H1 (cell line): ENCODE results near the gene ZBTB9. TPM values are rescaled to one million over a fixed set of nuclear protein-coding genes. Genes with fewer than 3 reads are reported as not detected.

Source experiments
- CTCF ChIA-PET: fragments of 300-600 bp; sonication (Branson Sonifier 250); formaldehyde crosslinking; loops from one replicate; lab custom pipeline; 2021; ENCODE audit not compliant: partially characterized antibody; lab: Charles Lee
- POLR2A ChIA-PET: fragments of 300-600 bp; sonication (Branson Sonifier 250); formaldehyde crosslinking; loops from one replicate; lab custom pipeline; 2021; ENCODE audit warnings: inconsistent platforms; ENCODE audit not compliant: partially characterized antibody; lab: Charles Lee
- DNase-seq, 2 experiments: peaks; one replicate each; pipeline versions ENCODE4 v3.0.0 to v3.0.0-alpha.2; 2010 to 2022; ENCODE audit warnings: low spot score in 2 of 2, low read depth in 1 of 2, mixed read lengths in 1 of 2
- FAIRE-seq: peaks from 2 replicates; lab custom pipeline; 2011; peaks lifted over from hg19 to GRCh38; lab: Jason Lieb, UNC
- H2AFZ ChIP-seq: 2 replicates; pipeline ENCODE4 v1.8.1; 2012; ENCODE audit warnings: low read length, inconsistent platforms
- H2AK5ac ChIP-seq: 2 replicates; pipeline ENCODE4 v1.6.1; 2013; ENCODE audit warnings: low read depth, low read length
- H2BK120ac ChIP-seq: replicated peaks from 2 replicates; pipeline ENCODE3; 2013; ENCODE audit warnings: low read depth, low read length, inconsistent platforms
- H2BK12ac ChIP-seq: 2 replicates; pipeline ENCODE4 v1.6.1; 2013; ENCODE audit warnings: low read depth, low read length
- H2BK15ac ChIP-seq: 2 replicates; pipeline ENCODE4 v1.6.1; 2013; ENCODE audit warnings: low read length
- H2BK20ac ChIP-seq: 2 replicates; pipeline ENCODE4 v1.6.1; 2013; ENCODE audit warnings: low read length
- H2BK5ac ChIP-seq: 2 replicates; pipeline ENCODE4 v1.6.1; 2013; ENCODE audit warnings: low read depth, low read length
- H3K14ac ChIP-seq: 2 replicates; pipeline ENCODE4 v1.6.1; 2013; ENCODE audit warnings: inconsistent platforms; ENCODE audit not compliant: insufficient read length
- H3K18ac ChIP-seq: 2 replicates; pipeline ENCODE4 v1.6.1; 2013; ENCODE audit warnings: low read length; ENCODE audit errors: extremely low read depth
- H3K23ac ChIP-seq: 2 replicates; pipeline ENCODE4 v1.6.1; 2013; ENCODE audit warnings: inconsistent platforms; ENCODE audit not compliant: insufficient read length
- H3K23me2 ChIP-seq: 2 replicates; pipeline ENCODE4 v1.6.1; 2013; ENCODE audit warnings: low read depth, low read length
- H3K27ac ChIP-seq: 2 replicates; pipeline ENCODE4 v1.6.1; 2011; ENCODE audit warnings: low read depth, low read length, inconsistent platforms
- H3K27me3 ChIP-seq, 4 experiments: replicated peaks in 1 of 4; 1 replicate in 1 of 4; 2 replicates in 3 of 4; pipeline versions ENCODE4 v1.6.1 to v1.8.1; 2011 to 2013; ENCODE audit warnings: low read length in 3 of 4, mild to moderate bottlenecking in 3 of 4, inconsistent platforms in 2 of 4, mixed read lengths in 2 of 4, moderate library complexity in 1 of 4; ENCODE audit not compliant: control insufficient read depth in 3 of 4, insufficient read depth in 3 of 4; ENCODE audit errors: extremely low read depth in 1 of 4
- H3K36me3 ChIP-seq, 4 experiments: 2 replicates each; pipeline versions ENCODE4 v1.6.1 to v1.8.1; 2011 to 2013; ENCODE audit warnings: mild to moderate bottlenecking in 4 of 4, low read length in 3 of 4, moderate library complexity in 2 of 4, control low read depth in 1 of 4, inconsistent platforms in 1 of 4; ENCODE audit not compliant: insufficient read depth in 4 of 4, control insufficient read depth in 2 of 4
- H3K4ac ChIP-seq: replicated peaks from 2 replicates; pipeline ENCODE3; 2013; ENCODE audit warnings: low read length, low read depth, mixed read lengths, inconsistent platforms; ENCODE audit not compliant: insufficient read length
- H3K4me1 ChIP-seq, 4 experiments: replicated peaks in 1 of 4; 1 replicate in 1 of 4; 2 replicates in 3 of 4; pipeline versions ENCODE4 v1.6.1 to v1.8.1; 2011 to 2013; ENCODE audit warnings: low read length in 3 of 4, inconsistent platforms in 2 of 4, mixed read lengths in 1 of 4; ENCODE audit not compliant: insufficient read depth in 4 of 4, control insufficient read depth in 3 of 4
- H3K4me2 ChIP-seq, 2 experiments: 2 replicates each; pipeline versions ENCODE4 v1.6.1 to v1.8.1; 2011 to 2013; ENCODE audit warnings: low read depth in 2 of 2, low read length in 2 of 2, control low read depth in 1 of 2, inconsistent platforms in 1 of 2, mild to moderate bottlenecking in 1 of 2; ENCODE audit not compliant: insufficient read depth in 1 of 2
- H3K4me3 ChIP-seq, 4 experiments: fragments of 200-600, 300-600 bp in 1 of 4; sonication (generic), shearing (Covaris generic), sonication (Bioruptor Twin) in 1 of 4; 2 replicates each; pipeline versions ENCODE4 v1.5.1 to v1.8.1; 2011 to 2016; ENCODE audit warnings: low read length in 4 of 4, low read depth in 3 of 4, control low read depth in 2 of 4, inconsistent platforms in 2 of 4, mild to moderate bottlenecking in 2 of 4, mixed read lengths in 1 of 4, moderate library complexity in 1 of 4; ENCODE audit not compliant: insufficient read depth in 2 of 4; ENCODE audit errors: extremely low read depth in 1 of 4
- H3K56ac ChIP-seq: replicated peaks from 2 replicates; pipeline ENCODE3; 2013; ENCODE audit warnings: low read depth, mild to moderate bottlenecking, mixed read lengths, low read length, inconsistent platforms; ENCODE audit not compliant: insufficient read length
- H3K79me1 ChIP-seq: 2 replicates; pipeline ENCODE4 v1.6.1; 2013; ENCODE audit warnings: low read depth, low read length, control low read depth
- H3K79me2 ChIP-seq, 2 experiments: 2 replicates each; pipeline versions ENCODE4 v1.6.1 to v1.8.1; 2012 to 2013; ENCODE audit warnings: low read length in 2 of 2, mild to moderate bottlenecking in 2 of 2, inconsistent platforms in 1 of 2; ENCODE audit not compliant: insufficient read depth in 2 of 2, control insufficient read depth in 1 of 2
- H3K9ac ChIP-seq, 4 experiments: replicated peaks in 1 of 4; 1 replicate in 1 of 4; 2 replicates in 3 of 4; pipeline versions ENCODE4 v1.6.1 to v1.8.1; 2011 to 2013; ENCODE audit warnings: low read depth in 3 of 4, low read length in 3 of 4, control low read depth in 2 of 4, mild to moderate bottlenecking in 2 of 4, moderate library complexity in 2 of 4, inconsistent platforms in 1 of 4; ENCODE audit errors: extremely low read depth in 1 of 4
- H3K9me3 ChIP-seq, 2 experiments: 2 replicates each; pipeline versions ENCODE4 v1.6.1 to v1.8.1; 2012 to 2013; ENCODE audit warnings: mild to moderate bottlenecking in 2 of 2, moderate library complexity in 2 of 2, control low read depth in 1 of 2, inconsistent platforms in 1 of 2, low read depth in 1 of 2, low read length in 1 of 2, mixed read lengths in 1 of 2; ENCODE audit not compliant: insufficient read depth in 2 of 2
- H4K20me1 ChIP-seq, 2 experiments: replicated peaks in 1 of 2; 2 replicates each; pipeline versions ENCODE3 to v1.8.1; 2011 to 2013; ENCODE audit warnings: inconsistent platforms in 2 of 2, low read length in 2 of 2, mild to moderate bottlenecking in 1 of 2; ENCODE audit not compliant: insufficient read depth in 2 of 2, control insufficient read depth in 1 of 2
- H4K5ac ChIP-seq: 2 replicates; pipeline ENCODE4 v1.6.1; 2013; ENCODE audit warnings: low read length, low read depth, mixed read lengths, inconsistent platforms; ENCODE audit not compliant: insufficient read length
- H4K8ac ChIP-seq: 2 replicates; pipeline ENCODE4 v1.8.0; 2013; ENCODE audit warnings: mild to moderate bottlenecking, moderate library complexity, low read length, inconsistent platforms; ENCODE audit not compliant: insufficient read depth; ENCODE audit errors: extremely low read depth
- H4K91ac ChIP-seq: replicated peaks from 2 replicates; pipeline ENCODE3; 2013; ENCODE audit warnings: low read length, mixed read lengths, inconsistent platforms; ENCODE audit not compliant: insufficient read length
- BCL11A ChIP-seq, 2 experiments: IDR thresholded peaks; one replicate each; pipeline ENCODE4 v1.6.1; 2011; ENCODE audit warnings: low read depth in 2 of 2, low read length in 2 of 2, mild to moderate bottlenecking in 2 of 2
- CHD1 ChIP-seq: IDR thresholded peaks from 2 replicates; pipeline ENCODE4 v1.6.1; 2012; ENCODE audit warnings: low read depth, low read length, improper control_type of control experiment
- EZH2 ChIP-seq: fragments of 200-600 bp; sonication (generic); IDR thresholded peaks from 2 replicates; pipeline ENCODE4 v1.7.1; 2012; ENCODE audit warnings: low read depth, mild to moderate bottlenecking, moderate library complexity, low read length, inconsistent platforms; ENCODE audit not compliant: severe bottlenecking
- JUN ChIP-seq: IDR thresholded peaks from 2 replicates; pipeline ENCODE4 v1.6.1; 2011; ENCODE audit warnings: low read depth, mild to moderate bottlenecking, improper control_type of control experiment, low read length
- KDM1A ChIP-seq: fragments of 200-600, 300-600 bp; sonication (generic); IDR thresholded peaks from 2 replicates; pipeline ENCODE4 v1.7.1; 2016; ENCODE audit warnings: mild to moderate bottlenecking, low read length, borderline replicate concordance
- KDM5A ChIP-seq: fragments of 200-600 bp; IDR thresholded peaks from 2 replicates; pipeline ENCODE4 v1.7.1; 2012; ENCODE audit warnings: mild to moderate bottlenecking, low read length, inconsistent platforms, mixed read lengths
- NRF1 ChIP-seq: IDR thresholded peaks from 2 replicates; pipeline ENCODE4 v1.6.1; 2011; ENCODE audit warnings: mild to moderate bottlenecking, low read depth, low read length, improper control_type of control experiment
- PHF8 ChIP-seq: fragments of 200-600 bp; sonication (generic); conservative IDR thresholded peaks from 2 replicates; pipeline ENCODE4 v1.7.1; 2012; ENCODE audit warnings: low read depth, mild to moderate bottlenecking, inconsistent platforms, low read length, moderate library complexity
- POLR2AphosphoS5 ChIP-seq: IDR thresholded peaks from 2 replicates; pipeline ENCODE4 v1.6.1; 2011; ENCODE audit warnings: low read depth, low read length
- RAD21 ChIP-seq, 2 experiments: IDR thresholded peaks in 1 of 2; conservative IDR thresholded peaks in 1 of 2; 2 replicates each; pipeline ENCODE4 v1.6.1; 2011; ENCODE audit warnings: low read depth in 2 of 2, low read length in 2 of 2, improper control_type of control experiment in 1 of 2, inconsistent platforms in 1 of 2, mild to moderate bottlenecking in 1 of 2, moderate library complexity in 1 of 2
- RBBP5 ChIP-seq: IDR thresholded peaks from 2 replicates; pipeline ENCODE4 v1.7.1; 2012; ENCODE audit warnings: low read depth, mild to moderate bottlenecking, inconsistent platforms, low read length, moderate library complexity, borderline replicate concordance
- TAF1 ChIP-seq: IDR thresholded peaks from 2 replicates; pipeline ENCODE4 v1.6.1; 2011; ENCODE audit warnings: mild to moderate bottlenecking, low read depth, low read length
- WGBS, 2 experiments: shearing (Covaris generic) in 1 of 2; methylation state at CpG; one replicate each; pipeline versions ENCODE4 v1.1.6 to v1.1.7; 2013 to 2015; ENCODE audit warnings: low lambda C conversion rate in 2 of 2, mixed read lengths in 2 of 2, inconsistent platforms in 1 of 2, low coverage in 1 of 2, missing lambda C conversion rate in 1 of 2; ENCODE audit not compliant: insufficient replicate concordance in 2 of 2, insufficient coverage in 1 of 2, insufficient read length in 1 of 2; ENCODE audit errors: extremely low coverage in 1 of 2, missing lambda C conversion rate in 1 of 2; 5-methylcytosine and 5-hydroxymethylcytosine counted together
- polyA plus RNA-seq, 7 experiments: library from polyadenylated mRNA; depleted of rRNA in 3 of 7; stranded (reverse) in 5 of 7; unstranded in 2 of 7; fragments of >200 nt in 5 of 7; fragments of 200-250 nt in 2 of 7; gene quantifications; 1 replicate in 5 of 7; 2 replicates in 1 of 7; 4 replicates in 1 of 7; pipeline versions ENCODE4 v1.2.1 to v1.2.3, GENCODE V29; 2011 to 2013; ENCODE audit warnings: missing spikeins in 2 of 7, mixed read lengths in 2 of 7
- total RNA-seq: library from RNA; stranded (reverse); fragmentation: NEBNext Ultra II Directional; extraction: Animal tissue kit (Norgen Biotek cat#: 25700); gene quantifications from 2 replicates; pipeline ENCODE4 v1.2.1, GENCODE V29; 2021

Gene ZBTB9
- total and polyA plus RNA-seq, 2 of the 8 experiments (the other 6 are each of a cell fraction or from before 2014, with no cell fraction given), result 16.9 to 20.2 TPM

- no peak overlapping the region for H4K5ac ChIP-seq
- H3K36me3 ChIP-seq, result peaks cover 46 to 96% (median 82%) of the 10 kb centered on the region in 4 experiments
- no peak overlapping the region for H3K56ac ChIP-seq
- FAIRE-seq, result no peak
- H2BK12ac ChIP-seq, result no peak overlapping the region
- no peak overlapping the region for H3K4ac ChIP-seq
- H3K27me3 ChIP-seq, result no peaks in the 10 kb centered on the region
- no peak for TF ChIP-seq KDM5A
- no peak for TF ChIP-seq TAF1
- TF ChIP-seq PHF8, result no peak
- TF ChIP-seq POLR2AphosphoS5, result no peak
- no peak for TF ChIP-seq RBBP5
- TF ChIP-seq BCL11A (IDR thresholded peaks at IDR 0.05; ENCODE audit: low read depth in 2 of 2, low read length in 2 of 2), result no peak
- TF ChIP-seq JUN, result no peak
- no peak for TF ChIP-seq KDM1A
- TF ChIP-seq EZH2, result no peak
- TF ChIP-seq RAD21 (IDR thresholded peaks at IDR 0.05 in 1 of 2, conservative IDR thresholded peaks at IDR 0.05 in 1 of 2; ENCODE audit: low read depth in 2 of 2, low read length in 2 of 2), result no peak
- TF ChIP-seq CHD1, result no peak
- TF ChIP-seq NRF1, result no peak
- TF ChIP-seq, all 59 proteins: peak for 0
- H3K4me1 ChIP-seq, result no peaks in the 10 kb centered on the region; a peak in 1 of 7 replicates
- H2AK5ac ChIP-seq, result no peak overlapping the region
- no peak overlapping the region for H3K14ac ChIP-seq
- H4K8ac ChIP-seq, result no peak overlapping the region
- no peak overlapping the region for H3K9ac ChIP-seq
- H2BK15ac ChIP-seq, result no peak overlapping the region
- H3K23me2 ChIP-seq, result no peaks in the 10 kb centered on the region
- no peak overlapping the region for H2BK120ac ChIP-seq
- ChIA-PET POLR2A (interaction anchor here (0.7 to 14.8 kb wide), 9 partner anchors 10 to 165 kb away, joined by 3 to 381 read pairs (median 4); partner anchors contain the start of genes CUTA, PFDN6, WDR46 and ZBTB9), CTCF (interaction anchor here (0.7 to 4.7 kb wide), 6 partner anchors 9 to 654 kb away, joined by 3 to 22 read pairs (median 4); no protein-coding TSS in a partner anchor)
- H3K18ac ChIP-seq, result no peak overlapping the region
- no peaks in the 10 kb centered on the region for H3K9me3 ChIP-seq
- WGBS, 2 experiments, result 86% methylated on average over 19 of the region's 19 CpGs; no CpG with 5 or more reads in 1 of the 2 experiments
- H3K79me2 ChIP-seq, result peaks cover 0 to 8% of the 10 kb centered on the region in 2 experiments; a peak in 2 of 4 replicates
- H3K23ac ChIP-seq, result no peak overlapping the region
- H3K79me1 ChIP-seq, result 0 out of 2 replicates have a peak, but pooled peaks cover 2% of the 10 kb centered on the region
- DNase-seq, result no peak
- H2AFZ ChIP-seq, result no peak overlapping the region
- no peak overlapping the region for H3K4me2 ChIP-seq
- H3K27ac ChIP-seq, result no peak overlapping the region
- no peak overlapping the region for H3K4me3 ChIP-seq
- no peak overlapping the region for H2BK20ac ChIP-seq
- H2BK5ac ChIP-seq, result no peak overlapping the region
- peaks cover 4 to 31% of the 10 kb centered on the region in 2 experiments for H4K20me1 ChIP-seq
- H4K91ac ChIP-seq, result no peak overlapping the region
Measured at GRCh38 chr6:33440649-33441309, 13.6 kb upstream of the ZBTB9 start.
